Measurements from ENCODE around the gene SNX13.

Gene SNX13

DNA sequence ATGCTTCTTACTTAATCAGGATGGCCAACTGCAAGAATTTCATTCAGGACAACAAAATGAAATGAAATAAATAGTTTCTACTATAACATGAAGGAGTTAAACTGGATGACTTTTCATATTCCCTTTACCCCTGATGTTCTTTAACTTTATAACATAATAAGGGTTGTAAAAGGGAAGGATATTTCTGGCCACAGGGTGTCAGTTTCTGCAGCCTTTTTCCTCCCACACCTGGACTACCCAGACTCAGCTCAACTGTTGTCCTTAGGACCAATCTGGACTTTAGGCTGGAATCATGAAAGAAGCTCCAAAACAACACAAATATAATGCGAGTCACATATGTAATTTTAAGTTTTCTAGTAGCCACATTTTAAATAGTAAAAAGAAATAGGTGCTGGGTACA, 44.0 kb upstream of the SNX13 start:
- DNase-seq (ENCODE audit: extremely low read depth, low read depth): no peak
- TF ChIP-seq, protein P1, sequence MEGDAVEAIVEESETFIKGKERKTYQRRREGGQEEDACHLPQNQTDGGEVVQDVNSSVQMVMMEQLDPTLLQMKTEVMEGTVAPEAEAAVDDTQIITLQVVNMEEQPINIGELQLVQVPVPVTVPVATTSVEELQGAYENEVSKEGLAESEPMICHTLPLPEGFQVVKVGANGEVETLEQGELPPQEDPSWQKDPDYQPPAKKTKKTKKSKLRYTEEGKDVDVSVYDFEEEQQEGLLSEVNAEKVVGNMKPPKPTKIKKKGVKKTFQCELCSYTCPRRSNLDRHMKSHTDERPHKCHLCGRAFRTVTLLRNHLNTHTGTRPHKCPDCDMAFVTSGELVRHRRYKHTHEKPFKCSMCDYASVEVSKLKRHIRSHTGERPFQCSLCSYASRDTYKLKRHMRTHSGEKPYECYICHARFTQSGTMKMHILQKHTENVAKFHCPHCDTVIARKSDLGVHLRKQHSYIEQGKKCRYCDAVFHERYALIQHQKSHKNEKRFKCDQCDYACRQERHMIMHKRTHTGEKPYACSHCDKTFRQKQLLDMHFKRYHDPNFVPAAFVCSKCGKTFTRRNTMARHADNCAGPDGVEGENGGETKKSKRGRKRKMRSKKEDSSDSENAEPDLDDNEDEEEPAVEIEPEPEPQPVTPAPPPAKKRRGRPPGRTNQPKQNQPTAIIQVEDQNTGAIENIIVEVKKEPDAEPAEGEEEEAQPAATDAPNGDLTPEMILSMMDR (IDR thresholded peaks at IDR 0.05; ENCODE audit: low read depth, low read length, missing control alignments): no peak

DNA sequence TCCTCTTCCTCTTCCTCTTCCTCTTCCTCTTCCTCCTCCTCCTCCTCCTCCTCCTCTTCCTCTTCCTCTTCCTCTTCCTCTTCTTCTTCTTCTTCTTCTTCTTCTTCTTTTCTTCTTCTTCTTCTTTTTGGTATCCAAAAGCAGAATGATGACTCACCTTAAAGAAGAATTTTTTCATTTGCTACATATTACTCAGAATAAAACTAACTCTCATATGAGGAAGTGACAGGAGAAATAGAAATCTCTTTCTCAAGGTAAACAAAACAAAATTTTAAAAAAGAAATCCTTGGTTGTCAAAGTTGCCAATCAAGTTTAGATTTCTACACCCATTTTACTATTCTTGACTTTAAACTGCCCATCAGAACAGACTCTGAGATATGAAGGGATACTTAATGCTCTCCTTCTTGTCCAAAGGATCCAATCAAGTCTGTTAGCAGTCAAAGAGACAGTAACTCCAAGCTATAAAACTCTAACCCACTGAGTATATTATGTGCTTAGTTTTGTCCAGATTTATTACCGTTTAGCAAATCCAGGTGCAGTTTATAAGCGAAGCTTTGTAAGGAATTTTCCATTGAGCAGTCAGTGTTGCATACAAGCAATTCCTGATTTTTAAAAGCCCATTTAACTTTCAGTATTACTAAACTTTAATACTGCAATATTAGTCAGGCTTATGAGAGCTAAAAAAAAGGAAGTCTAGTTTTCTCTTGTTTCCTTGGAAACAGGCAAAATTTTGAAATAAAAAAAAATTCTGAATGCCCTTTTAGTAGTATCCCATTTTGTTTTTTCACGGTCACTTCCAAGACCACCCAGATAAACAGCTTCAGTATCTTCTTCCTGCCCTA, 43.1 kb upstream of the SNX13 start:
- no peak for DNase-seq (ENCODE audit: extremely low read depth, low read depth)
- H3K4me3 ChIP-seq (replicated peaks; ENCODE audit: low read depth, low read length): no peak overlapping the region
- TF ChIP-seq, protein P1 (IDR thresholded peaks at IDR 0.05; ENCODE audit: low read depth, low read length, missing control alignments): no peak

More for the DNA sequence above, 44.0 kb upstream of the SNX13 start:
- no peak overlapping the region for H3K4me3 ChIP-seq (replicated peaks; ENCODE audit: low read depth, low read length)

DNA sequence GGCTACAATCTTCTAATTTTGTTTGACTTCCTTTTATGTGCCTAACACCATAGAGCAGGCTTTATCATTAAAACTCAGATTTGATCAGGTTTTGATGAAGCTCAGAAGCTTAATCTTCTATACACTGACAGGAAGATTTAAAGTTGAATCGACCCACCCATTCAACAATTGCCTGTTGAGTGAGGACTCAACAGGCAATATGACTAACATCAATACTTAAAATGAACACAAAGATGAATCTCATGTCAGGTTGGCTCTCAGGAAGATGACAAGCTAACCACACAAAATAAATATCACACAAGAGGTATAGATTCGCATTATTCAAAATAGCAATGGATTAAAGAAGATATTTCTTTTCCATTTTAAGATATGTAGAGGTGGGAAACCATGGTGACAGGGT, 36.7 kb upstream of the SNX13 start:
- TF ChIP-seq, protein P1 (IDR thresholded peaks at IDR 0.05; ENCODE audit: low read depth, low read length, missing control alignments): no peak
- no peak overlapping the region for H3K4me3 ChIP-seq (replicated peaks; ENCODE audit: low read depth, low read length)
- no peak for DNase-seq (ENCODE audit: extremely low read depth, low read depth)

DNA sequence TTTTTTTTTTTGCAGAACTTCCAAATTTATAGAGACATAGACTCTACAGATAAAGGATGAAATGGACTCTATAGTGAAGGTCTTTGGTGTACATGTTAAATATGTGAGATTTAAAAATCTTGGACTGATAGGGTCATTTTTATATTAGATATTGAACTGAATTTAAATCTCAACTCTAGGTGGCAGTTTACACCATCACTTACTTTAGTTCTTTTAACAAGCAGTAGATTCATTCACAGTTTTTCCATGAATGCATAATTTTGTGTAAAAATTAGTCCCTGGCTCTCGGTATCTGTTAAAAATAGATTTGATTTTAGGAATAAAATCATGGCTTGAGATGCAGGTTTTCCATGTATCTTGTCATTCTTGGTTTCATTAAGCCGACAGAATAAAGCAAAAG, 31.1 kb upstream of the SNX13 start:
- TF ChIP-seq, protein P1 (IDR thresholded peaks at IDR 0.05; ENCODE audit: low read depth, low read length, missing control alignments): no peak
- no peak for DNase-seq (ENCODE audit: extremely low read depth, low read depth)
- H3K4me3 ChIP-seq (replicated peaks; ENCODE audit: low read depth, low read length): no peak overlapping the region

DNA sequence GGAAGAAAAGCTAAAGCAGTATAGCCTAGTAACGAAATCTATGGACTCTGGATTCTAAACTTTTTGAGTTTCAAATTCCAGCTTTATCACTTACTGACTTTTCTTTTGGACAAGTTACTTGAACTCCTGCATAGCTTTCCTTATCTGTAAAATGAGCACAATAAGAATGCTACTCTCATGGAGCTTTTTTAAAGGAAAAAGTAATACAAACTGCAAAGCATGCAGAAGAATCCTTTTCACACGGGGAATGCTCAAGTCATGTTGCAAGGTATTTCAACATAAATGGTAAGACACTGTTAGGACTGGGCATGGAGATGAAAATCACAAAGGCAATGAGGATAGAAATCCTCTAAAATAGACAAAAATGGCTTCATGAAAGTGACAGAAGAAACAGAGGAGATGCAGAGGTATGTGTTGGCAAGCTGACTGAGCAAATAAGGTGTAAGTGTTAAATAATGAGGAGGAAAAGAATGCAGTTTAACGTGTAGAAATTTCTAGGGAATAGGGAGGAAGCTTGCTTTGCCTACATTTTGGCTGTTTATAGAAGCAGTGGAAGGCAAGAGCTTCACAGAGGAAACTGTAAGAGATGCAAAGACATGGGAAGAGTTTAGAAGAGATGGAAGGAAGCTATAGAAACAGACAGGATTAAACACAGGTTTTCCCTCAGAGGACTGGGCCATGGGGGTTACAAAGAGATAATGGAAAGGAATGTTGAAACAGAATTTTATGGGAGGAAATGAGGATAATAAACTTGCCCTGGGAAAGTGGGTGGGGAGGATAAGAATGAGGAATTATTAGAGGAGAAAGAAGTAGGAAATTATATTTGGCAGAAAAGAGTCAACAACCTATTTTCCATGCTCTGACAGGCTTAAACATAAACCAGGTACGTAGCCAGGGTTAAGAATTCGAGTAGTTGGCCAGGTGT, 28.8 kb upstream of the SNX13 start:
- TF ChIP-seq, protein P1 (IDR thresholded peaks at IDR 0.05; ENCODE audit: low read depth, low read length, missing control alignments): no peak
- no peak overlapping the region for H3K4me3 ChIP-seq (replicated peaks; ENCODE audit: low read depth, low read length)
- DNase-seq (ENCODE audit: extremely low read depth, low read depth): no peak

DNA sequence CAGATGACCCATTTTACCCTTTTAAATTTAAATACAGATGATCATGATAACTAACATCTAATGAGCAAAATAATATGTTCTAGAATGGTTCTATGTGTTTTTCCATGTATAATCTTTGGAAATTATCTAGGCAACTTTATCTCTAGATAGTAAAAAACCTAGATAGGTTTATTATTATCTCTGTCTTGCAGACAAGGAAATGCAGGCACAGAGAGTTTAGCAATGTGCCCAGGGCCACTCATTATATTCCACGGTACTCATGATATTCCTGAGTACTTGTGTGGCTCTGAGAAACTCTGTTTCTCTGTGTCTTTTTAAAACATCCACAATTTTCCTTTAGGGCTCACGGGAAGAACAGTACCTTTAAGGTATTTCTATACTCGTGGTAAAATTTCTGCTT, 26.4 kb upstream of the SNX13 start:
- DNase-seq (ENCODE audit: extremely low read depth, low read depth): no peak
- TF ChIP-seq, protein P1 (IDR thresholded peaks at IDR 0.05; ENCODE audit: low read depth, low read length, missing control alignments): no peak
- H3K4me3 ChIP-seq (replicated peaks; ENCODE audit: low read depth, low read length): no peak overlapping the region
